Measurements from ENCODE around the gene KIAA0513. TPM values are rescaled to one million over a fixed set of nuclear protein-coding genes. Genes with fewer than 3 reads are reported as not detected.

Gene KIAA0513
- total and polyA plus RNA-seq, 10 of the 15 experiments (the other 5 are each of a cell fraction or from before 2014, with no cell fraction given), result 0.14 to 5.8 (median 2.0) TPM

DNA sequence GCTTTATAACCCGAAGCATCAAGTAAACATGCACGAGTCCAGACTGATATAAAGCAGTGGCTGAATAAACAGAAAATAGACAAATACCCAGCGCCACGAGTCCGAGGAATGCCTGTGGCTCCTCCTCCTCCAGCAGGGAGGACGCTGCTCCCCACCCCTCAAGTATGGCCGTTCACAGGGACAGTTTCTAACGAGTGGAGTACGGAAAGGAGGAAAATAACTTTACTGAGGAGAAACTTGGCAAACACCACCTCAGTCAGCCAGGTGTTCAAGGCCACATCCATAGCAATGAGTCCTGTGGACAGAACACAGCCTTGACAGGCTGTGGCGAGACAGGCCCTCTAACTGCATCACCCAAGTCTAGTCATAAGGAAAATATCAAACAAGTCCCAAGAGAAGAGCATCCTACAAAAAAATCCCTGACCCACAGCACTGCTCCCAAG is 25.5 kb upstream of the KIAA0513 start:
- POLR2A ChIA-PET, result interaction anchor here (1.1 kb wide), 1 partner anchor 9 kb away, joined by 3 read pairs; the partner anchor contains the start of gene ZDHHC7
- BruUV-seq (replicated peaks), result no TSS peak
- RAD21 ChIA-PET (ENCODE audit: unreplicated experiment), result no interaction called here
- no peaks in the 10 kb centered on the region for H4K20me1 ChIP-seq (ENCODE audit: control insufficient read depth, insufficient read depth)
- H3K4me3 ChIP-seq, result no peak overlapping the region
- SMC1A ChIA-PET (ENCODE audit: uncharacterized antibody, unreplicated experiment), result interaction anchor here (1.1 kb wide), 1 partner anchor 8 kb away, joined by 4 read pairs; no protein-coding TSS in a partner anchor
- in situ Hi-C loops (cut with MboI) (no loop called here), intact Hi-C loops (cut with micrococcal nuclease; ENCODE audit: unreplicated experiment) (no loop called here)
- FAIRE-seq (no peak), ATAC-seq (no peak), DNase-seq (ENCODE audit: low read depth, low spot score) (no peak)
- no peak for TF ChIP-seq ETV6 (conservative IDR thresholded peaks at IDR 0.05 in 1 of 2, IDR thresholded peaks at IDR 0.05 in 1 of 2; ENCODE audit: borderline replicate concordance in 1 of 2, low read depth in 1 of 2)
- TF ChIP-seq STAT3 (IDR thresholded peaks at IDR 0.05; ENCODE audit: low read depth, low read length), result no peak
- no peak for TF ChIP-seq ZNF274 (IDR thresholded peaks at IDR 0.05; ENCODE audit: insufficient read depth, insufficient read length)
- TF ChIP-seq RAD51 (IDR thresholded peaks at IDR 0.05), result no peak
- TF ChIP-seq MTA3 (IDR thresholded peaks at IDR 0.05; ENCODE audit: borderline replicate concordance, low read length), result no peak
- TF ChIP-seq BCL11A (IDR thresholded peaks at IDR 0.05; ENCODE audit: low read depth, low read length), result no peak
- no peak for TF ChIP-seq GABPA (IDR thresholded peaks at IDR 0.05; ENCODE audit: low read depth)
- TF ChIP-seq TCF3 (IDR thresholded peaks at IDR 0.05; ENCODE audit: borderline replicate concordance, insufficient read depth, low read depth, low read length), result no peak
- no peak for TF ChIP-seq SREBF2 (IDR thresholded peaks at IDR 0.05; ENCODE audit: low read length)
- TF ChIP-seq NRF1 (conservative IDR thresholded peaks at IDR 0.05; ENCODE audit: low read depth, low read length), result no peak
- no peak for TF ChIP-seq DPF2 (IDR thresholded peaks at IDR 0.05)
- TF ChIP-seq, protein P1, sequence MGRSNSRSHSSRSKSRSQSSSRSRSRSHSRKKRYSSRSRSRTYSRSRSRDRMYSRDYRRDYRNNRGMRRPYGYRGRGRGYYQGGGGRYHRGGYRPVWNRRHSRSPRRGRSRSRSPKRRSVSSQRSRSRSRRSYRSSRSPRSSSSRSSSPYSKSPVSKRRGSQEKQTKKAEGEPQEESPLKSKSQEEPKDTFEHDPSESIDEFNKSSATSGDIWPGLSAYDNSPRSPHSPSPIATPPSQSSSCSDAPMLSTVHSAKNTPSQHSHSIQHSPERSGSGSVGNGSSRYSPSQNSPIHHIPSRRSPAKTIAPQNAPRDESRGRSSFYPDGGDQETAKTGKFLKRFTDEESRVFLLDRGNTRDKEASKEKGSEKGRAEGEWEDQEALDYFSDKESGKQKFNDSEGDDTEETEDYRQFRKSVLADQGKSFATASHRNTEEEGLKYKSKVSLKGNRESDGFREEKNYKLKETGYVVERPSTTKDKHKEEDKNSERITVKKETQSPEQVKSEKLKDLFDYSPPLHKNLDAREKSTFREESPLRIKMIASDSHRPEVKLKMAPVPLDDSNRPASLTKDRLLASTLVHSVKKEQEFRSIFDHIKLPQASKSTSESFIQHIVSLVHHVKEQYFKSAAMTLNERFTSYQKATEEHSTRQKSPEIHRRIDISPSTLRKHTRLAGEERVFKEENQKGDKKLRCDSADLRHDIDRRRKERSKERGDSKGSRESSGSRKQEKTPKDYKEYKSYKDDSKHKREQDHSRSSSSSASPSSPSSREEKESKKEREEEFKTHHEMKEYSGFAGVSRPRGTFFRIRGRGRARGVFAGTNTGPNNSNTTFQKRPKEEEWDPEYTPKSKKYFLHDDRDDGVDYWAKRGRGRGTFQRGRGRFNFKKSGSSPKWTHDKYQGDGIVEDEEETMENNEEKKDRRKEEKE (IDR thresholded peaks at IDR 0.05), result no peak
- no peak for TF ChIP-seq MAX (IDR thresholded peaks at IDR 0.05; ENCODE audit: low read depth, low read length)
- no peak for TF ChIP-seq EGR1 (IDR thresholded peaks at IDR 0.05; ENCODE audit: borderline replicate concordance in 1 of 2, low read depth in 2 of 2, low read length in 2 of 2)
- TF ChIP-seq E4F1 (IDR thresholded peaks at IDR 0.05; ENCODE audit: borderline replicate concordance, partially characterized antibody), result no peak
- no peak for TF ChIP-seq HDGF (IDR thresholded peaks at IDR 0.05)
- no peak for TF ChIP-seq USF1 (IDR thresholded peaks at IDR 0.05; ENCODE audit: borderline replicate concordance, extremely low read length, insufficient read depth, low read depth, low read length)
- H3K27me3 ChIP-seq (replicated peaks in 1 of 2; ENCODE audit: control insufficient read depth in 2 of 2, insufficient read depth in 2 of 2, low read length in 1 of 2), result no peaks in the 10 kb centered on the region
- H3K36me3 ChIP-seq (ENCODE audit: control insufficient read depth in 2 of 2, insufficient read depth in 2 of 2, low read length in 1 of 2), result no peaks in the 10 kb centered on the region; a peak in 1 of 4 replicates
- peaks cover 46% of the 10 kb centered on the region for H3K79me2 ChIP-seq (ENCODE audit: control insufficient read depth, insufficient read depth, low read length)
- no peak overlapping the region for H2AFZ ChIP-seq (ENCODE audit: control insufficient read depth, low read depth, low read length)
- no peaks in the 10 kb centered on the region; the same call in 1 of the 2 replicates for H3K4me1 ChIP-seq (ENCODE audit: control insufficient read depth, insufficient read depth, low read length)
- WGBS (ENCODE audit: insufficient coverage, insufficient replicate concordance, low lambda C conversion rate, missing lambda C conversion rate), result 88% methylated on average over 10 of the region's 10 CpGs
- no peak overlapping the region for H3K27ac ChIP-seq (ENCODE audit: control insufficient read depth, insufficient read depth)
- no peak overlapping the region for H3K4me2 ChIP-seq (ENCODE audit: control insufficient read depth, insufficient read depth)
- CTCF ChIA-PET, result interaction anchor here (1.0 kb wide), 1 partner anchor 14 kb away, joined by 3 read pairs; no protein-coding TSS in a partner anchor
- no peaks in the 10 kb centered on the region for H3K9me3 ChIP-seq (replicated peaks; ENCODE audit: control insufficient read depth, insufficient read depth, low read length)
- H3K9ac ChIP-seq (ENCODE audit: control insufficient read depth, insufficient read depth, low read length), result no peak overlapping the region

Data from GM12878 (cell line).